Memory B cell (primary cell): Measurements from ENCODE around the gene LIPT2.
A peak's percentile ranks its signal among the peaks of the same experiment; 100 is the strongest.
"Not testable (repeated sequence)": the region's sequence is repeated elsewhere in the genome, so short reads cannot be mapped to it uniquely, and the experiment has no call there.

Source experiments
- ATAC-seq: fragments of 150-1000 bp; cut with Tn5 transposase; 2 replicates; pipeline ENCODE4 v1.10.0; 2021; ENCODE audit warnings: low read depth, mild to moderate bottlenecking, moderate library complexity
- DNase-seq, 2 donors: peaks; one replicate each; pipeline ENCODE4 v3.0.0; 2022; ENCODE audit warnings: low spot score in 2 of 2
- H3K27ac Mint-ChIP-seq: one replicate; pipeline ENCODE4 v1.8.0; 2022; ENCODE audit warnings: mild to moderate bottlenecking, moderate library complexity, mixed read lengths
- H3K27me3 Mint-ChIP-seq: one replicate; pipeline ENCODE4 v1.8.0; 2022; ENCODE audit warnings: mixed read lengths
- H3K36me3 Mint-ChIP-seq: one replicate; pipeline ENCODE4 v1.8.0; 2022; ENCODE audit warnings: mild to moderate bottlenecking, mixed read lengths
- H3K4me1 Mint-ChIP-seq: one replicate; pipeline ENCODE4 v1.8.0; 2022; ENCODE audit warnings: mixed read lengths
- H3K4me3 Mint-ChIP-seq: one replicate; pipeline ENCODE4 v1.8.0; 2022; ENCODE audit warnings: mild to moderate bottlenecking, moderate library complexity, mixed read lengths
- H3K9me3 Mint-ChIP-seq: one replicate; pipeline ENCODE4 v1.8.0; 2022; ENCODE audit warnings: mixed read lengths

The LIPT2 gene

DNA sequence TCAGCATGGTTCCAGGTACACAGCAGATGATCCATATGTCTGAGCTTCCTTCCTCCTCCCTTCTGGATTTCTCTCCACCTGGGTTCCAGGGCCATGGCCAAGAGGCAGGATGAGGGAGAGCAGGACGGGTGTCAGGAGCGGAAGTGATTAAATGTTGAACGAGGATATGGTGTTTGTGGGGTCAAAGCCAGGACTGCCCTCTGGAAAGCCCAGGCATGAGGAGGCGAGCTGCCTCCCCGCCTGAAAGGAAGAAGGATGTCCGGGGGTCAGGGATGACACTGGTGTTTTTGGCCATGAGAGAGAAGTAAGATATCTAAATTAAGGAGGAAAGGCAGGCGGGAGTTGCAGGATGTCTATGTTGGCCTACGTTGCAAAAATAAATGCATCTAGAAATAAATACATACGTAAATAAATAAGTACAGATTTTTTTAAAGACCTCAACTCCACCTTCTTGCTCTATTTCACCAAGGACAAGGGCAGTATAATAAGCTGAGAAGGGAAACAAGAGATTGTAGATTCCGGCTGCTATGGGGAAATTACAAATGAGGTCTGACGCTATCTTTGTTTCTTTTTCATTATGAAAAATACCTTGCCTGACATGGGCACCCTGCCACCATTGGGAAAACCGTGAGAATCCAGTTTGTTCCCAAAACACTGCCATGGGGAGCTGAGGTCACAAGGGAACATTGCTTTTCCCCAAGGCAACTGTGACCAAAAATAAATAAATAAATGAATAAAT, 27.6 kb upstream of the LIPT2 start:
- Mint-ChIP-seq H3K4me3 (no peak overlapping the region), H3K27ac (no peak overlapping the region), H3K27me3 (peaks cover 6% of the 10 kb centered on the region), H3K4me1 (no peaks in the 10 kb centered on the region), H3K36me3 (no peaks in the 10 kb centered on the region), H3K9me3 (peaks cover 4% of the 10 kb centered on the region)
- DNase-seq (no peak), ATAC-seq (no peak)

DNA sequence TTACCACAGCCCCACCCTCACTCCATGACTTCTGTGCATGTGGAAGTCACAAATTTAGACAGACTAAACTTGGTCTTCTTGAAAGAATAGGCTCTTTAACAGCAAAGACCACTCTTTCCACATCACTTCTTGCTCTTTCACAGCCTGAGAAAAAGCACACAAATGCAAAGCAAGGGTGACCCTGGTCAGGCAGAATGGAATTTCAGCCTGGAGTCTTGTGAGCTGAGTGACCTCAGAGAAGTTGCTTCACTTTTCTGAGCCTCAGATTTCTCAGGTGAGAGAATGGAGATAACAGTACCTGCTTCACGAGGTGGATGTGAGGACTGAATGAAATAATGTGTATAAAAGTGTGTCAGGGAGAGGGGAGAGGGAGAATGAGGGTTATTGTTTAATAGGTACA, 26.8 kb upstream of the LIPT2 start:
- Mint-ChIP-seq H3K4me3 (no peak overlapping the region), H3K27me3 (peaks cover 6% of the 10 kb centered on the region), H3K27ac (no peak overlapping the region), H3K9me3 (peaks cover 4% of the 10 kb centered on the region), H3K36me3 (no peaks in the 10 kb centered on the region), H3K4me1 (no peaks in the 10 kb centered on the region)
- ATAC-seq: no peak
- no peak for DNase-seq

DNA sequence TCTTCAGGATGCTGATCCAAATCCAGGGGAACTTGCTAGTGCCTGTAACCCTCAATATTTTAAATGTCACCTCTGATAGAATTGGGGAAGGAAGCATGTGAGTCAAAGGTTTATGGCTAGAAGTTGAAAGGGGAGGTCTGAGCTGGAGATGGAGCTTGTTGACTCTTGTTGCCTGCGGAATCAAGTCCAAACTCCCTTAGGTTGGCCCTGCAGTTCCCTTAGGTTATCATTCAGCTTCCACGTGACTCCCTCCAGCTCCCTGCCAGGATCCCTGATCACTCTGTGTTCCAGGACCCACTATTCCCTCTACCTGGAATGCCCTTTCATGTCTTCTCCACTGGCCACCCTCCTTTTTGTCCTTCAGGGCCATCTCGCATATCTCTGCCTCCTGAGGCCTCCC, 26.2 kb upstream of the LIPT2 start:
- H3K27ac Mint-ChIP-seq: no peak overlapping the region
- no peak overlapping the region for H3K4me3 Mint-ChIP-seq
- H3K36me3 Mint-ChIP-seq: no peaks in the 10 kb centered on the region
- ATAC-seq: no peak
- H3K4me1 Mint-ChIP-seq: no peaks in the 10 kb centered on the region
- peaks cover 4% of the 10 kb centered on the region for H3K9me3 Mint-ChIP-seq
- no peak for DNase-seq
- H3K27me3 Mint-ChIP-seq: peaks cover 6% of the 10 kb centered on the region

DNA sequence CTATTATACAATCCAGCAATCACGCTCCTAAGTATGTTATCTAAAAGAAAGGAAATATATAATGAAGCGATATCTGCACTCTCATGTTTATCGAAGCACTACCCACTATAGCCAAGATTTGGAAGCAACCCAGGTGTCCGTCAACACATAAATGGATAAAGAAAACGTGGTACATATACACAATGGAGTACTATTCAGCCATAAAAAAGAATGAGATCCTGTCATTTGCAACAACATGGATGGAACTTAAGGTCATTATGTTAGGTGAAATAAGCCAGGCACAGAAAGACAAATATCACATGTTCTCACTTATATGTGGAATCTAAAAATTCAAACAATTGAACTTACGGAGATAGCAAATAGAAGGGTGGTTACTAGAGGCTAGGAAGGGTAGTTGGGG, 24.1 kb upstream of the LIPT2 start:
- not testable (repeated sequence) for H3K4me3 Mint-ChIP-seq, H3K27me3 Mint-ChIP-seq, ATAC-seq, H3K4me1 Mint-ChIP-seq, H3K9me3 Mint-ChIP-seq, DNase-seq, H3K27ac Mint-ChIP-seq, H3K36me3 Mint-ChIP-seq

DNA sequence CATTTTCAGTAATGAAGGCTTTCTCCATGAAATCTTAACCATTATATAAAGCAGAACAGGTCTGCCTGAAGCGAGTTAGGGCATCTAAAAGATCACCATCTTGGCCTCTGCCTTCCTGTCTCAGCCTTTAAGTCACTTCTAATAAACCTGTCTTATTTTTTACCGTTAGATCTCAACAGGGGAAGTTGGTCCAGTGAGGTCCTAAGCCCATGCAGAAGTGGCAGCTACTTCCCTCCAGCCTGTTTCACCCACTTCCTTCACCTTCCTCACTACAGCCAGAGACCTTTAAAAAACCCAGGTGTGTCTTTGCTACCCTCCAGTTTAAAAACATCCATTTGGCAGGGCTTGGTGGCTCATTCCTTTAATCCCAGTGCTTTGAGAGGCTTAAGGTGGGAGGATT, 14.1 kb upstream of the LIPT2 start:
- peaks cover 2% of the 10 kb centered on the region for H3K9me3 Mint-ChIP-seq
- H3K4me3 Mint-ChIP-seq: no peak overlapping the region
- H3K36me3 Mint-ChIP-seq: peaks cover 2% of the 10 kb centered on the region
- no peak for ATAC-seq
- H3K27ac Mint-ChIP-seq: no peak overlapping the region
- peaks cover 3% of the 10 kb centered on the region for H3K27me3 Mint-ChIP-seq
- no peaks in the 10 kb centered on the region for H3K4me1 Mint-ChIP-seq
- no peak for DNase-seq

DNA sequence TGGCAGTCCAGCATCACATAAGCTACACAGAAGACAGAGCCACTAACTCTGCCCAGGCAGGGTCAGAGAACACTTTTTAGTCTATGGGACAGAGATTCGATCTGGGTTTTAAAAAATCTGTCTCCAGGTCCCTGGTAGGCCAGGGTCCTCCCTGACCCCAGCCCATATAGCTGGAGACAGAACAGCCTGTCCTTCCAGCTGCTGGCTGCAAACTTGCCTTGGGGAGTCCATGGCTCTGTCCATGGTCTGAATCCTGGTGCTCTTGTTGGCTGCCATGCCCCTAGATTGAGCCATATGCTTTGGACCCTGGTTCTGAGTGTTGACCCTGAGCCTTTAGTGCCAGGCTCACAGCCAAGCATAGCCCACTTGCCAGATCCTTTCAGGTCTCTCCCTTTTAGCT, 13.3 kb upstream of the LIPT2 start:
- Mint-ChIP-seq H3K9me3 (no peaks in the 10 kb centered on the region), H3K4me1 (no peaks in the 10 kb centered on the region), H3K27ac (no peak overlapping the region), H3K4me3 (no peak overlapping the region), H3K27me3 (peaks cover 3% of the 10 kb centered on the region), H3K36me3 (no peaks in the 10 kb centered on the region)
- ATAC-seq (no peak), DNase-seq (no peak)

DNA sequence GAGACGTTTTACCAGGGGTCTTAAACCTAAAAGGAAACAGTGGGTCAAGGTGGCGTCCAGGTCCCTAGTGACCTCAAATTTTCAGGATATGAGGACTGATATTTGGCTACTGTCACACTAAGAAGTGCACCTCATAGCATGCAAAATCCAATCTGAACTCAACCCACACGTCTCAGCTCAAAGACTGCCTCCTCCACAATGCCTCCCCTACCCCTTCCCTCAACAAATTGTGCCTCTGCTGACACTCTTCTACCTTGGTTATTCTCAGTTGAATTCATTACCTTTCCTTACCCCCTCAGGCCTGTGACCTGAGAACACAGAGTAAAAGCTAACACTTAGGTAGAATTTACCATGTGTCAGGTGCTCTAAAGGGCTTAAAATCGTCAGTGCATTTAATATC, 12.4 kb upstream of the LIPT2 start:
- Mint-ChIP-seq H3K4me1 (no peaks in the 10 kb centered on the region), H3K9me3 (peaks cover 2% of the 10 kb centered on the region), H3K27ac (no peak overlapping the region), H3K4me3 (no peak overlapping the region), H3K27me3 (peaks cover 3% of the 10 kb centered on the region), H3K36me3 (no peaks in the 10 kb centered on the region)
- DNase-seq (no peak), ATAC-seq (no peak)

DNA sequence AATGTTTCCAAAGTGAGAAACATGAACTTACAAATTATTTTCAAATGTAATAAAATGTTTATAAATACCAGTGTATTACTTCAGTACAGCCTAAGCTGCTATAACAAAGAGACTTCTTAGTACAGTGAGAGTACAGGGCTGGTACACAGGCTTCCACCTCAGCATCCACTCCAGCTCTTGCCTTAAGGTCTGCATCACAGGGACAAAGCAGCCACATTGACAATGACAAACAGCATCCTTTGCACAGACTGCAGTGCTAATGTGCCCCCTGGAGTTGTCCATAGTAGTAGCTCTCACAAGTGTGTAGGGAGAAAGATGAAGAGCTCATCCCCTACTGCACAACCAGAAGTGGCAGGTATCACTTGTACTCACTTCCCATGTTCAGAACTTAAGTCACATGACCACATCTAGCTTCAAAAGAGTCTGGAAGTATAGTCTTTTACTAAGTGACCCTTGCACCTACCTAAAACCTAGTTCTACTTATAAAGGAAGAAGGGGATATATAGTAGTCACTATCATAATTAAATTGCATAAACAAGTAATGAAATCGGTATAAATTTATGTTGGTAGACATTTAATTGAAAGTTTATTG, 10.7 kb upstream of the LIPT2 start:
- H3K36me3 Mint-ChIP-seq: peaks cover 3% of the 10 kb centered on the region
- H3K9me3 Mint-ChIP-seq: peaks cover 4% of the 10 kb centered on the region
- peaks cover 5% of the 10 kb centered on the region for H3K27me3 Mint-ChIP-seq

DNA sequence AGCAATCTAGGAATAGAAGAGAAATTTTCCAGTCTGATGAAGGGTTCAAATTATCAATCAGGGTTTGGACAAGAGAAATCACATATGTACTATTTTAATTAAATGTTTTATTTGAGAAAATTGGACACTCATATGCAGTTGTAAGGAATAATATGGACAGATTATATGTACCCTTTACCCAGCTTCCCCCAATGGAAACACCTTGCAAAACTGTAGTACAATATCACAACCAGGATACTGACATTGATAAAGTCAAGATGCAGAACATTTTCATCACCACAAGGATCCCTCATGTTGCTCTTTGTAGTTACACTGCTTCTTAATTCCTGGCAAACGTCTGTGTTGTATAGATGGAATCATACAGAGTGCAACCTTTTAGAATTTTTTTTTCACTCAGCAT, 1.4 kb upstream of the LIPT2 start:
- Mint-ChIP-seq H3K27me3 (no peaks in the 10 kb centered on the region), H3K4me3 (no peak overlapping the region)
- DNase-seq: no peak

More for the DNA sequence above, 10.7 kb upstream of the LIPT2 start:
- no peak overlapping the region for H3K27ac Mint-ChIP-seq
- no peaks in the 10 kb centered on the region for H3K4me1 Mint-ChIP-seq
- DNase-seq (no peak), ATAC-seq (no peak)
- no peak overlapping the region for H3K4me3 Mint-ChIP-seq

DNA sequence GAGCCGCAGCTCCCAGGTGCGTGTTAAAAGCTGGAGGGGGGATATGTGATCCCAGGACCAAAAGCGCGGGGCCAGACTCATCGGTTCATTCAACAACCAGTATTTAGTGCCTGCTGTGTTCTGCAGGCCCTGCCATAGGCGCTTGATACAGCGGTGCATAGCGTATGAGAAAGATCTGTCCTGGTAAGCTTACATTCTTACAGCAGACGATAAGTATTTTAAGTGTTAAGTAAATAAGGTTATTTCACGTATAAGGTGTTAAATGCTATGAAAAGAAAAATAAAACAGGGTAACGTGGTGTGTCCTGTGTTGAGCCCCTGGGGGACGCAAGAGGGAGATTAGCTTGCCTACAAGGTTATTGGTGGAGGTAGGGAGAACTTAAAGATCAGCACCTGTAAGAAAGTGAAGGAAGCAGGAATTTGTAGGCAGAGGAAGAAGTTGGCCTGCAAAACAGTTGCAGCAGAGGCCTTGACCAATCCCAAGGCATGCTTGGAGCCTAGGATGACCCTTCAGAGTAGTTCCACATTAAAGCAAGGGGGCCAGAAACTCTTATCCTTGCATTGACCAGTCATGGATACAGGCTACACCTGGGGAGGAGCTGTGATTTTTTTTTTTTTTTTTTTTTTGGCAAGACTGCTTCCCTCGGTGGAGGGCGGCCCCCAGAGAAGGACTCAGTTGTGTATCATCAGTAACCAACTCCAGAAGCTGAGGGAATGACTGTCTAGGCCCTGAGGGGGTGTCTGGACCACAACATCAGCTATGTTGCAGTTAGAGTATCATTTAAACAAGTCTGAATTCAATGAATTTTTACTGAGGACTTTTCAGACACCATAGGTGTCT, 487 bp upstream of the LIPT2 start:
- Mint-ChIP-seq H3K36me3 (peaks cover 10% of the 10 kb centered on the region), H3K27ac (peak overlapping the region; percentile 24), H3K27me3 (no peaks in the 10 kb centered on the region), H3K4me1 (peaks cover 9% of the 10 kb centered on the region), H3K4me3 (peak overlapping the region; percentile 56), H3K9me3 (no peaks in the 10 kb centered on the region)
- ATAC-seq (no peak), DNase-seq (no peak)

More for the DNA sequence above, 1.4 kb upstream of the LIPT2 start:
- no peak for ATAC-seq
- H3K9me3 Mint-ChIP-seq: no peaks in the 10 kb centered on the region
- H3K27ac Mint-ChIP-seq: no peak overlapping the region
- H3K4me1 Mint-ChIP-seq: peaks cover 9% of the 10 kb centered on the region
- H3K36me3 Mint-ChIP-seq: peaks cover 10% of the 10 kb centered on the region

DNA sequence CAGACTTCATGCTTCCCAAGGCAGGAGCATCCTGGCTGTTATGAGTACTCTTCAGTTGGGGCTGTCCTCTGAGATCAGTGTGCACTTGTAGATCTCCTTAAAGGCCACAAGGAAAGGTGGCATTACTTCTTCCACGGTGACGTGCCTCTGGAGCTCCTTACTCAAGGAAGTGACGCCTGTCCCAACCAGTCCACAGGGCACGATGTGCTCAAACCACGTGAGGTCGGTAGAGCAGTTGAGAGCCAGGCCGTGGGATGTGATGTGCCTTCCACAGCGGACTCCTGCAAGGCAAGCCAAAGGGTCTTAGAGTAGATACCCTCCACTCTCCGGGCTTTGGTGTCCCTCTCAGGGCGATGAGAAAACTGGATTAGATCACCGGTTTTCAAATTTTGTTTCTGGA, 1.4 kb downstream of the LIPT2 start:
- peaks cover 5% of the 10 kb centered on the region for H3K36me3 Mint-ChIP-seq
- peaks cover 9% of the 10 kb centered on the region for H3K4me1 Mint-ChIP-seq
- H3K27ac Mint-ChIP-seq: no peak overlapping the region
- H3K4me3 Mint-ChIP-seq: peak overlapping the region; percentile 66
- no peaks in the 10 kb centered on the region for H3K27me3 Mint-ChIP-seq
- H3K9me3 Mint-ChIP-seq: no peaks in the 10 kb centered on the region
- ATAC-seq (no peak), DNase-seq (no peak)

DNA sequence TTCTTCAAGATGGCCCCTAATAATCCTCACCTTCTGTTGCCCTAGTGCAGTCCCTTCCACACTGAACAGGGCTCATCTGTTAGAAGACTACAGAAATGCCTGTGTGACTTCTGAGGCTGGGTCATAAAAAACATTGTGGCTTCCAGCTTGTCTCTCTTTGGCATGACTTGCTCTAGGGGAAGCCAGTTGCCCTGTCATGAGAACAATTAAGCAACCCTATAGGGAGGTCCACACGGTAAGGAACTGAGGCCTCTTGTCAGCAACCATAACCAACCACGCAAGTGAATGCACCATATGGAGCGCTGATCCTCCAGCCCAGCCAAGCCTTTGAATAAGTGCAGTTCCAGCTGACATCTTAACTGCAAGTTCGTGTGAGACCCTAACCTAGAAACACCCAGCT, 2.6 kb downstream of the LIPT2 start:
- no peaks in the 10 kb centered on the region for H3K9me3 Mint-ChIP-seq
- ATAC-seq (no peak), DNase-seq (no peak)
- peaks cover 3% of the 10 kb centered on the region for H3K36me3 Mint-ChIP-seq
- no peak overlapping the region for H3K27ac Mint-ChIP-seq
- no peaks in the 10 kb centered on the region for H3K27me3 Mint-ChIP-seq
- peaks cover 9% of the 10 kb centered on the region for H3K4me1 Mint-ChIP-seq
- H3K4me3 Mint-ChIP-seq: no peak overlapping the region

DNA sequence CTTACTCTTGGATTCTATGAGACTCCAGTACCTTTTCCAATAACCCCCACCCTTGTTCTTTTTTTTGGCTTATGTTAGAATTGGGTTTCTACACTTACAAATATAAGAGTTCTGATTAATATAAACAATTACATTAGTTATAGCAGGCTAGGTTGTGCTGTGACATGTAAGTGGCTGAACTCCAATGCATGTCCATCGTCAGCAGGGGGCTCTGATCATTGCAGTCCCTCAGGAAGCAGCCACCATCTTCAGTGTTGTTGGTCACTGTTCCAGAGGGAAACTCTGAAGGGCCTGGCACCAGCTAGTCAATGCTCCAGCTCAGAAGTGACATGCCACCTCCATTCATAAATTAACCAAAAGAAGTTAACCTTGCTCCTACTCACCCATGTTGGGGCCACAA, 5.6 kb downstream of the LIPT2 start:
- H3K27me3 Mint-ChIP-seq: no peaks in the 10 kb centered on the region
- H3K36me3 Mint-ChIP-seq: peaks cover 3% of the 10 kb centered on the region
- DNase-seq (no peak), ATAC-seq (no peak)
- H3K27ac Mint-ChIP-seq: peak overlapping the region; percentile 78
- no peaks in the 10 kb centered on the region for H3K9me3 Mint-ChIP-seq
- H3K4me3 Mint-ChIP-seq: no peak overlapping the region
- H3K4me1 Mint-ChIP-seq: peaks cover 5% of the 10 kb centered on the region

DNA sequence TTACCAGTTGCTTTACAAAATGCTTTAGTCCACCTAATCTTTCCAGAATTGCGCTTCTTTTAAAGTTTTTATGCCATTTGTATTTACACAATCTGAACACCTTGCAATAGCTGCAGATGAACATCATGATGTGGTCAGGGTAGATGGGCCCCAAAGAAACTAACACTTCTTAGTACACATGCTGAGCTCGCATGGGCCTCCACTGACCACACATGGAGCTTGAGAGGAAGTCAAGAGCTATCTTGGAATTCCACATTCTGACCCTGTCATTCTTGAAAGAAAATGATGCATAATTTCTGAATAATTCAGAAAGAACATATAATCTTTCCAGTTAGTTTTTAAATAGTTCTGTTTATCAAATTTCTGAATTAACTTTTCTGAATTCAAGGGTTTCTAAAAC, 7.7 kb downstream of the LIPT2 start:
- Mint-ChIP-seq H3K9me3 (no peaks in the 10 kb centered on the region), H3K36me3 (no peaks in the 10 kb centered on the region), H3K4me1 (no peaks in the 10 kb centered on the region), H3K4me3 (no peak overlapping the region), H3K27me3 (no peaks in the 10 kb centered on the region), H3K27ac (no peak overlapping the region)
- no peak for DNase-seq
- ATAC-seq: no peak
